ENCODE data around the gene NAP1L4. TPM values are rescaled to one million over a fixed set of nuclear protein-coding genes. Genes with fewer than 3 reads are reported as not detected.

Gene NAP1L4
- total and polyA plus RNA-seq, 2 of the 4 experiments (the other 2 are of a cell fraction) = 71.5 to 80.7 TPM

- peak overlapping the region; percentile 95 for H2BK120ac ChIP-seq (ENCODE audit: low read depth, low read length)
- no peak for TF ChIP-seq RAD21 (IDR thresholded peaks at IDR 0.05; ENCODE audit: low read length)
- TF ChIP-seq RFX5 (IDR thresholded peaks at IDR 0.05; ENCODE audit: low read depth, low read length) = no peak
- TF ChIP-seq POLR2A (IDR thresholded peaks at IDR 0.05; ENCODE audit: low read depth, low read length) = no peak; the same call in 1 of the 2 replicates
- TF ChIP-seq CHD1 (IDR thresholded peaks at IDR 0.05; ENCODE audit: low read depth, low read length) = 0 out of 2 replicates have a peak, but pooled peaks have one; percentile 36
- no peak for TF ChIP-seq NFE2L2 (IDR thresholded peaks at IDR 0.05; ENCODE audit: low read depth, low read length)
- TF ChIP-seq RCOR1 (IDR thresholded peaks at IDR 0.05; ENCODE audit: insufficient replicate concordance, low read length) = peak; percentile 68
- TF ChIP-seq BHLHE40 (IDR thresholded peaks at IDR 0.05; ENCODE audit: low read depth, low read length) = no peak
- no peak for TF ChIP-seq MAZ (IDR thresholded peaks at IDR 0.05; ENCODE audit: borderline replicate concordance, low read depth, low read length)
- TF ChIP-seq SMC3 (IDR thresholded peaks at IDR 0.05; ENCODE audit: low read depth, low read length) = no peak
- TF ChIP-seq FOS (IDR thresholded peaks at IDR 0.05; ENCODE audit: low read depth, low read length) = peak; percentile 71
- TF ChIP-seq CTCF (conservative IDR thresholded peaks at IDR 0.05; ENCODE audit: low read depth, low read length) = peak; percentile 29
- TF ChIP-seq USF2 (IDR thresholded peaks at IDR 0.05; ENCODE audit: low read depth, low read length) = no peak
- TF ChIP-seq MAFK (IDR thresholded peaks at IDR 0.05; ENCODE audit: low read depth, low read length) = no peak
- TF ChIP-seq ELK1 (IDR thresholded peaks at IDR 0.05; ENCODE audit: borderline replicate concordance, low read depth, low read length) = no peak
Observed at GRCh38 chr11:2929950-2930703, 62.0 kb downstream of the NAP1L4 start.

More at GRCh38 chr11:2929950-2930703, 62.0 kb downstream of the NAP1L4 start:
- Histone ChIP-seq H3K4me1 (ENCODE audit: control insufficient read depth, insufficient read depth, low read length) (peaks cover 16% of the 10 kb centered on the region), H3K4me3 (ENCODE audit: insufficient read depth, low read depth, low read length) (peak overlapping the region; percentile 92), H2BK5ac (ENCODE audit: low read depth, low read length, poor library complexity, severe bottlenecking) (peak overlapping the region; percentile 65), H3K79me1 (ENCODE audit: low read depth in 1 of 2, low read length in 2 of 2) (peaks cover 6 to 28% of the 10 kb centered on the region in 2 experiments; a peak in 3 of 4 replicates), H3K9ac (ENCODE audit: low read depth, low read length) (peak overlapping the region; percentile 19), H3K9me1 (ENCODE audit: insufficient read depth, low read length) (peaks cover 10% of the 10 kb centered on the region), H3K27me3 (ENCODE audit: control insufficient read depth, insufficient read depth, low read length) (no peaks in the 10 kb centered on the region), H2BK20ac (ENCODE audit: low read depth, low read length) (peak overlapping the region; percentile 96), H2AFZ (replicated peaks; ENCODE audit: low read length, poor library complexity) (peak overlapping the region; percentile 90), H3K23ac (ENCODE audit: low read depth, low read length) (peak overlapping the region; percentile 92; the same call in 1 of the 2 replicates), H3K14ac (replicated peaks; ENCODE audit: low read depth, low read length) (peak overlapping the region; percentile 90), H3K9me3 (ENCODE audit: control insufficient read depth, insufficient read depth, low read length) (no peaks in the 10 kb centered on the region), H3K56ac (ENCODE audit: extremely low read depth, insufficient read depth, low read length) (peak overlapping the region; percentile 79; the same call in 1 of the 2 replicates), H4K8ac (ENCODE audit: low read depth in 2 of 2, low read length in 2 of 2) (peak overlapping the region; percentile 72 to 91), H4K91ac (ENCODE audit: insufficient read depth, low read depth, low read length) (peak overlapping the region; percentile 89), H3K4me2 (ENCODE audit: low read depth, low read length) (peak overlapping the region; percentile 75), H3K27ac (ENCODE audit: insufficient read depth, low read length) (peak overlapping the region; percentile 60), H2BK15ac (ENCODE audit: low read depth, low read length) (peak overlapping the region; percentile 94; the same call in 1 of the 3 replicates), H4K5ac (ENCODE audit: low read depth, low read length) (peak overlapping the region; percentile 89), H3K18ac (ENCODE audit: low read depth, low read length) (peak overlapping the region; percentile 79), H2AK9ac (replicated peaks; ENCODE audit: low read depth, low read length, poor library complexity) (peak overlapping the region; percentile 88), H4K20me1 (ENCODE audit: insufficient read depth, low read length) (peaks cover 18% of the 10 kb centered on the region), H2AK5ac (ENCODE audit: low read depth, low read length) (peak overlapping the region; percentile 99), H3K36me3 (ENCODE audit: control insufficient read depth, insufficient read depth, low read length) (no peaks in the 10 kb centered on the region), H3K4ac (ENCODE audit: low read depth, low read length) (peak overlapping the region; percentile 98)
- CTCF ChIA-PET = interaction anchor here (0.6 to 1.4 kb wide), 6 partner anchors 9 to 225 kb away, joined by 3 read pairs; no protein-coding TSS in a partner anchor
- intact Hi-C loops (cut with micrococcal nuclease) (no loop called here), dilution Hi-C loops (cut with HindIII; ENCODE audit: low sequenced_read_pairs, unreplicated experiment) (no loop called here), in situ Hi-C loops (cut with MboI; ENCODE audit: low sequenced_read_pairs) (no loop called here)
- ATAC-seq (ENCODE audit: low read depth) (peak; percentile 8), DNase-seq (peak; percentile 61)
- WGBS, 2 experiments (ENCODE audit: extremely low coverage in 2 of 2, insufficient read length in 1 of 2) = 6% methylated on average over 7 of the region's 47 CpGs; no CpG with 5 or more reads in 1 of the 2 experiments
- POLR2A ChIA-PET (ENCODE audit: unreplicated experiment) = interaction anchor here (0.5 to 0.8 kb wide), 3 partner anchors 104 to 397 kb away, joined by 3 to 4 read pairs (median 3); no protein-coding TSS in a partner anchor
- no TSS peak for BruUV-seq (replicated peaks)

Data from IMR-90 (cell line).